Measurements from ENCODE around the gene MUL1. TPM values are rescaled to one million over a fixed set of nuclear protein-coding genes. Genes with fewer than 3 reads are reported as not detected.

Gene MUL1
- total and polyA plus RNA-seq, 9 of the 15 experiments (the other 6 are each of a cell fraction or from before 2014, with no cell fraction given), result 10.4 to 32.9 (median 19.3) TPM

DNA sequence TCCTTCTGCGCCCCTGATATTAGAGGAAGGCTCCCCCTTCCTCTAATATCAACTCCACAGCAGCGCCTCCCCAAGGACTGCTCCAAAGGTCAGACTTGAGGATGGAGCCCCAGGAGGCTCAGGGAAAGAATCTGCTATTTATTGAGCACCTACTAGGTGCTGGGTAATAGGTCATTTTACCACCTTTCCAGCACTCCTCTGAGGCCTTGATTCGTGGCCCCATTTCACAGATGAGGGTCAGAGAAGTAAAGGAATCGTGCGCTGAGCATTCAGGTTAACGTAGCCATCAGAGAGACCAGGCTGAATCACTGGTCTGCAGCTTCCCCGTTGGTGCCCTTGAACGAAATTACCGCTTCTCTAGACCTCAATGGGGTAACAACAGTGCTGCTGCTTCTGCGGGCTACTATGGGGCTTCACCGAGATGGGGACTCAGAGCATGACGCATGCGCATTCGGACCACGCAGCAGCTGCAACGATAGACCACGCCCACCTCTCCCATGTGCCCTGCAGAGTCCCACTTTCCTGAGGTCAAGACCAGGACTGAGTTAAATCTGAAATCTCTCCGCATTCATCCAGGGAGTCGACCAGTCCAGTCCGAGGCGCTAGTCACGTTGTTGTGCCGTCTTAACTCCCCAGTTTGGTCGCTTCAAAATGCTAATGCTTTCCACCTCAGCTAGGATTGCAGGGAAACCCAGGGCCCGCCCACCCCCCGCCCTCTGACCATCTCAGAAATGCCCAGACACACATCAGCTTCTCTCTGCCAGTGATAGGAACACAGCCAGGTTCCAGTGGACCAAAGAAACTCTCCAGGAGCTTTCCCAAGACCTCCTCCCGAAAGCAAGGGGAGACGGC, 34.9 kb downstream of the MUL1 start (continued):
- TF ChIP-seq NRF1 (conservative IDR thresholded peaks at IDR 0.05 in 1 of 2, IDR thresholded peaks at IDR 0.05 in 1 of 2), result peak; percentile 92 to 93
- TF ChIP-seq KAT2B (IDR thresholded peaks at IDR 0.05; ENCODE audit: low read depth, low read length), result no peak
- TF ChIP-seq, protein P1, sequence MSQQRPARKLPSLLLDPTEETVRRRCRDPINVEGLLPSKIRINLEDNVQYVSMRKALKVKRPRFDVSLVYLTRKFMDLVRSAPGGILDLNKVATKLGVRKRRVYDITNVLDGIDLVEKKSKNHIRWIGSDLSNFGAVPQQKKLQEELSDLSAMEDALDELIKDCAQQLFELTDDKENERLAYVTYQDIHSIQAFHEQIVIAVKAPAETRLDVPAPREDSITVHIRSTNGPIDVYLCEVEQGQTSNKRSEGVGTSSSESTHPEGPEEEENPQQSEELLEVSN (IDR thresholded peaks at IDR 0.05; ENCODE audit: borderline replicate concordance in 1 of 2, extremely low read depth in 1 of 2, insufficient read depth in 1 of 2, insufficient read length in 1 of 2, low read depth in 1 of 2, low read length in 1 of 2, poor library complexity in 1 of 2, severe bottlenecking in 1 of 2), result peak; percentile 21 to 41

DNA sequence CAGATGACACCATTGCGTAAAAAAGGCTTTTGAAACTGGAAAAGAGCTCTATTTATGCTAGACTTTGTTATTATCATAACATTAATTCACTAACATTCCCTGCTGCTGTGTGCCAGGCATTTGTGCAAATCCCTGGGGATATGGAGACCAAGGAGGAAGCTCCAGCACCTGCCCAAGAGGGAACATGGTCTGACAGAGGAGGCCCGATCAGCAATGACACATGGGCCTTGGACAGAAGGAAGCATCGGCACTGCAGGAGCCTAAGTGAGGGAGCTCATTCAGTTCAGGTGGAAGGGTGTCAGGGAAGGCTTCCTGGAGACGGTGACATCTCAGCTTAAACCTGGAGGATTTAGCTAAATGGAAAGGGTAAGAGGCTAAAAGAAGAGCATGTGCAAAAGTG, 35.8 kb downstream of the MUL1 start:
- POLR2A ChIA-PET, result interaction anchor here (0.7 to 1.7 kb wide), 2 partner anchors 10 to 152 kb away, joined by 4 read pairs; no protein-coding TSS in a partner anchor
- Histone ChIP-seq H4K20me1 (replicated peaks; ENCODE audit: control insufficient read depth, insufficient read depth, low read length) (peaks cover 3% of the 10 kb centered on the region; the same call in 1 of the 2 replicates), H3K4me2 (ENCODE audit: insufficient read depth, low read length) (no peak overlapping the region), H3K27ac (ENCODE audit: extremely low read depth, low read depth, low read length) (no peak overlapping the region), H3K4me3 (no peak overlapping the region), H3K9me3 (replicated peaks; ENCODE audit: control insufficient read depth, insufficient read depth, low read depth, low read length) (no peaks in the 10 kb centered on the region), H3K9me1 (ENCODE audit: control insufficient read depth, insufficient read depth, low read length) (no peaks in the 10 kb centered on the region), H3K9ac (ENCODE audit: insufficient read depth in 1 of 2, low read depth in 2 of 2, low read length in 2 of 2) (no peak overlapping the region), H3K4me1 (replicated peaks in 1 of 2; ENCODE audit: control insufficient read depth in 2 of 2, insufficient read depth in 2 of 2, low read length in 2 of 2) (peaks cover 5 to 14% of the 10 kb centered on the region in 2 experiments; a peak in 4 of 5 replicates), H3K27me3 (ENCODE audit: control insufficient read depth in 2 of 2, insufficient read depth in 2 of 2, low read length in 2 of 2) (peaks cover 0 to 39% of the 10 kb centered on the region in 2 experiments; a peak in 3 of 5 replicates), H3K79me2 (ENCODE audit: control insufficient read depth, insufficient read depth, low read length) (no peaks in the 10 kb centered on the region), H3K36me3 (ENCODE audit: control insufficient read depth, insufficient read depth, low read length) (no peaks in the 10 kb centered on the region), H2AFZ (ENCODE audit: low read depth, low read length) (no peak overlapping the region)
- no peak for FAIRE-seq
- BruUV-seq (replicated peaks), result no TSS peak
- no peak for DNase-seq (ENCODE audit: extremely low read depth in 1 of 4, low spot score in 3 of 4)
- intact Hi-C loops (cut with micrococcal nuclease) (no loop called here), in situ Hi-C loops (cut with MboI) (no loop called here)
- TF ChIP-seq BCL6 (CRISPR knock-in tag; IDR thresholded peaks at IDR 0.05), result no peak
- TF ChIP-seq ZFP36 (IDR thresholded peaks at IDR 0.05; ENCODE audit: low read depth, low read length, partially characterized antibody), result peak; percentile 53
- no peak for ATAC-seq
- WGBS (ENCODE audit: insufficient coverage, low coverage, missing lambda C conversion rate), result 9% methylated on average over 4 of the region's 4 CpGs
- CTCF ChIA-PET (ENCODE audit: low intra/inter-chr PET ratio), result no interaction called here
